HG03575 (cell line): ENCODE measurements around the gene HEXIM1.

Experiments used
- ATAC-seq: cut with Tn5 transposase; IDR thresholded peaks from one replicate; pipeline ENCODE4 v1.9.1; 2021; ENCODE audit not compliant: unreplicated experiment, insufficient number of reproducible peaks, low FRiP score; ENCODE audit errors: extremely low read depth

Gene HEXIM1

GRCh38 chr17:45127548-45128300 is 20.6 kb upstream of the HEXIM1 start:
- ATAC-seq: no peak

GRCh38 chr17:45128331-45128730 is 19.9 kb upstream of the HEXIM1 start:
- ATAC-seq: no peak

DNA sequence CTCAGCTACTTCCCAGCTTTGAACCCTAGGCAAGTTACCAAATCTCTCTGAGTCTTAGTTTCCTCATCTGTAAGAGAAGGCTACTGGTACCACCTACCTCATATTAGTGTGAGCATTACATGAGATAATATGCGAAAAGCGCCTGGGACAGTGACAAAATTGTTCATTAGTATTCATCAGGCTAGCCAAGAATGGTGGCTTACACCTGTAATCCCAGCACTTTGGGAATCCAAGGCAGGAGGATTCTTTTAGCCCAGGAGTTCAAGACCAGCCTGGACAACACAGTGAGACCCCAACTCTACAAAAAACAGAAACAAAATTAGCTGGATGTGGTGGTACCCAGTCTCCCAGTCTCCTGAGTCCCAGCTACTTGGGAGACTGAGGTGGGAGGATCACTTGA is 19.3 kb upstream of the HEXIM1 start:
- no peak for ATAC-seq

- ATAC-seq: no peak
Measured at GRCh38 chr17:45129426-45129939, 18.8 kb upstream of the HEXIM1 start.

GRCh38 chr17:45129940-45130680 is 18.2 kb upstream of the HEXIM1 start:
- ATAC-seq: no peak

DNA sequence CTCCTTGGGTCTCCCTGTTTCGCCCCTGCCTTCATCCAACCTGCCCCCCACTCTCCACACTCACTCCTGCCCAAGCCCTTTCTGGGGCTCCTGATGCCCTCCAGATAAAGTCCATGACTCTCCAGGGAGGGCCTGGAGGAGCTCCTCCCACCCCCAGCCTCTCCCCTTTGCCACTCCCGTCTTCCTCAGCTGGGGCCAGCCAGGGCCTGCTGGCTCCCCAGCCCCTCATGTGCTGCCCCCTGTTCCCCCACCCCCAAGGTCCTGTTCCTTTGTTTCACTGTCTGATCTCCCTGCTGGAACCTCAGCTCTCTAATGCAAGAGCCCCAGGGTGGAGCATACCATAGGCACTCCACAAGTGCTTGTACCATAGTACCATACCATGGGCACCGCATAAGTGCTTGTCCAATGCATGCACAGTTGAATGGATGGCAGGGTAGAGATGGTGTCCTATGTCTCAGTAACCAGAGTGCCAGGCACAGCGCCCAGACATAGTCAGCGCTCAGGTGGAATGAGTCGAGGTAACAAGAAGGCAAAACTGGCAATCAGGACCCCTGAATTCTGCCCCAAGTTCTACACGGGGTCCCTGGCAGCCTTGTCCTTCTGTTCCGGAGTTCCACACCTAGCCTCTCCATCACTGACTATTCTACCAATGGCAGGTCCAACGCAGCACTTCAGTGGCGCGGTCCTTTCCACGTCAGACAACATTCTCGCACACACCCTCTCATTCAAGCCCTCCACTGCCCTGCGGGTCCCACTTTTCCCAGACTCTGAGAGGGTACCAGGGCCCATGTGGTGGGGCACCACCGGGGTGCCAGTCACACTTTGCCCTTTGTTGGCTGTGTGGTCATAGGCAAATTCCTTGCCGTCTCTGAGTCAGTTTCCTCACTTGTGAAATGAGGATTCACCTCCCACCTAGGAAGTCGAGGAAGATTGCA is 17.3 kb upstream of the HEXIM1 start:
- ATAC-seq: no peak

- no peak for ATAC-seq
Measured at GRCh38 chr17:45131616-45132319, 16.5 kb upstream of the HEXIM1 start.

GRCh38 chr17:45132320-45132571 is 16.0 kb upstream of the HEXIM1 start, which contains the start of gene PLCD3:
Gene PLCD3, minus strand, starts transcription at chr17:45132515. Its CDS starts 105 bp downstream, at chr17:45132410.
- ATAC-seq: no peak

- no peak for ATAC-seq
Measured at GRCh38 chr17:45132572-45133463, 15.5 kb upstream of the HEXIM1 start.

- ATAC-seq: peak; percentile 79
Measured at GRCh38 chr17:45135192-45135977, 12.9 kb upstream of the HEXIM1 start, which contains the start of gene ACBD4. Gene ACBD4, plus strand, starts transcription at chr17:45135687. Its CDS starts 458 bp downstream, at chr17:45136145.

DNA sequence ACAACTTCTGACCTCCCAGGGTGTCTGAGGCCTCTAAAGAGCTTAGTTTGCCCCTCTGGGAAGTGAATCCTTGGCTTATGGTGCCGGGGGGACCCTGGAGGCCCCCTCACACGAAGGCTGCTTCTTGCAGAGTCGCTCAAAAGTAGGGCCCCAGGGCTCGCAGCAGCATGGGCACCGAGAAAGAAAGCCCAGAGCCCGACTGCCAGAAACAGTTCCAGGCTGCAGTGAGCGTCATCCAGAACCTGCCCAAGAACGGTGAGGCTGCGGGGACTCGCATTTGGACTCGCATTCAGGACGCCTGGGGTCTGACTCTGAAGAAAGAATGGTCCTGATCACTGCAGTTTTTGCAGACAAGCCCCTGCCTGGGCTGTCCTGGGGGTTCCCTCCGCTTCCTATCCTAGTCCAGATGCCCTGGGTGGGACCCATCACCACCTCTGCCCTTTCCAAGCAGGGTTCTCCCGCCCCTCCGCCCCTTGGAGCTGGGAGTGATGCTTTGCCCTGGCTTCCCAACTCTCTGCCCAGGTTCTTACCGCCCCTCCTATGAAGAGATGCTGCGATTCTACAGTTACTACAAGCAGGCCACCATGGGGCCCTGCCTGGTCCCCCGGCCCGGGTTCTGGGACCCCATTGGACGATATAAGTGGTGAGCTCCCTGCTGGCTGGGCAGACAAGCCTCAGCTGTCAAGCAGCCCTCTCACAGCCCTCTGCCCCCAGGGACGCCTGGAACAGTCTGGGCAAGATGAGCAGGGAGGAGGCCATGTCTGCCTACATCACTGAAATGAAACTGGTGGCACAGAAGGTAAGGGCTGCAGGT is 12.1 kb upstream of the HEXIM1 start:
- no peak for ATAC-seq

DNA sequence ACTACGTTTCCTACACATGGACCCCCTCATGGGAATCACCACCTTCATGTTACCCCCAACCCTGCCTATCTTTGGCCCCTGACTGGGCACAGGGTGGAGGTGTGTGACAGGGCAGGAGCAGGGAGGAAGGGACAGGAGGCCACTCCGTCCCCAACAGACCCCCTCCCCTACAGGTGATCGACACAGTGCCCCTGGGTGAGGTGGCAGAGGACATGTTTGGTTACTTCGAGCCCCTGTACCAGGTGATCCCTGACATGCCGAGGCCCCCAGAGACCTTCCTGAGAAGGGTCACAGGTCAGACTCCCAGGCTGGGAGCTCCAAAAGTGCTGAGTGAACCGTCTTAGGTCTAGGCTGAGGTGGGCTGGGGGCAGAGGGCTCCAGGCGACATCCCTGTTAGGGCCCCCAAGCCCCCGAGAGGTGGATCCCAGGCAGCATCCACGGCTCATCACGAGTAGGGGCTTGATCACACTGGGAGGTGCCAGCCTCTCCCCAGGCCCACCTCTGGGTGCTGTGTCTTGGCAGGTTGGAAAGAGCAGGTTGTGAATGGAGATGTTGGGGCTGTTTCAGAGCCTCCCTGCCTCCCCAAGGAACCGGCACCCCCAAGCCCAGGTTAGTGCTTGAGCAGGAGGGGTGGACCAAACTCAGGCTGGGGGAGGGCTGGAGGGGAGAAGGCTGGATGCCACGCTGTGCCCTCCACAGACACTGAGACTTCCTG is 11.3 kb upstream of the HEXIM1 start:
- ATAC-seq: no peak

DNA sequence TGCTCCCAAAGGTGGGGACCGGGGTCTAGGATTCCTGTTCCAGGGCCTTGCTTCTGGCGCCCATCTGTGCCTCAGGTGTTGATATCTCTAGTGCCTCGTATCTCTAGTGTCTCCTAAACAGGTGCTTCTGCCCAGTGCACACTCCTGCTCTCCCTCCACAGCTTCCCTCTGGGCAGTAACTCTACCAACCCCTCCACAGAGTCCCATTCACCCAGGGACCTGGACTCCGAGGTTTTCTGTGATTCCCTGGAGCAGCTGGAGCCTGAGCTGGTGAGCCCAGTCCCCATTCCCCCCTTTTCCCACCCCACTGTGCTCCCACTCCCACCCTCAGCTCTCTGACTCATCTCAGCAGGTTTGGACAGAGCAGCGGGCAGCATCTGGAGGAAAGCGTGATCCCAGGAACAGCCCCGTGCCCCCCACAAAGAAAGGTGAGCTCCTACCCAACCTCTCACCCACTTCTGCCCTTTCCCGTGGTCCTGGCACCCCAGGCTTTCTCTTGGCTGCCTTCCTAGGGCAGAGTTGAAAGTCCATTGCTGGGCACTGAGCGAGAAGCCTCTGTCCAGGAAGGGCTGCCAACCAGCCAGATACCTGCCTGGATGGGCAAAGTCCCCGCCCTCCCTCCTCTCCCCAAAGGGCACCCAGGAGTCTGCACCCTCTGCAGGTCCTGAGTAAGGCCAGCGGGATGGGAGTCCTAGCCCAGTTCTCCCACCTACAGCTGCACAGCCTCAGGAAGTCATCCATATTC is 10.5 kb upstream of the HEXIM1 start:
- no peak for ATAC-seq

- ATAC-seq: no peak
Measured at GRCh38 chr17:45138911-45139532, 9.3 kb upstream of the HEXIM1 start.

- no peak for ATAC-seq
Measured at GRCh38 chr17:45139533-45139920, 8.7 kb upstream of the HEXIM1 start.
